G401 (cell line): ENCODE results near the gene SDHAF3. TPM values are rescaled to one million over a fixed set of nuclear protein-coding genes. Genes with fewer than 3 reads are reported as not detected.
A peak's percentile ranks its signal among the peaks of the same experiment; 100 is the strongest.
"Not testable (repeated sequence)": the region's sequence is repeated elsewhere in the genome, so short reads cannot be mapped to it uniquely, and the experiment has no call there.

Source experiments
- DNase-seq: peaks from one replicate; pipeline ENCODE4 v3.0.0-alpha.2; 2015; ENCODE audit warnings: low spot score
- in situ Hi-C: cut with HindIII; loops from 2 replicates; pipeline ENCODE4 v1.10.0; 2016; ENCODE audit warnings: low sequenced_read_pairs, mixed read lengths
- total RNA-seq: library from RNA; depleted of rRNA; stranded (reverse); fragments of >200 nt; shearing (Covaris generic); gene quantifications from 2 replicates; pipeline ENCODE4 v1.2.3, GENCODE V29; 2014; rRNA removed

Gene SDHAF3
- 31.3 and 54.7 TPM in 2 replicates for total RNA-seq

DNA sequence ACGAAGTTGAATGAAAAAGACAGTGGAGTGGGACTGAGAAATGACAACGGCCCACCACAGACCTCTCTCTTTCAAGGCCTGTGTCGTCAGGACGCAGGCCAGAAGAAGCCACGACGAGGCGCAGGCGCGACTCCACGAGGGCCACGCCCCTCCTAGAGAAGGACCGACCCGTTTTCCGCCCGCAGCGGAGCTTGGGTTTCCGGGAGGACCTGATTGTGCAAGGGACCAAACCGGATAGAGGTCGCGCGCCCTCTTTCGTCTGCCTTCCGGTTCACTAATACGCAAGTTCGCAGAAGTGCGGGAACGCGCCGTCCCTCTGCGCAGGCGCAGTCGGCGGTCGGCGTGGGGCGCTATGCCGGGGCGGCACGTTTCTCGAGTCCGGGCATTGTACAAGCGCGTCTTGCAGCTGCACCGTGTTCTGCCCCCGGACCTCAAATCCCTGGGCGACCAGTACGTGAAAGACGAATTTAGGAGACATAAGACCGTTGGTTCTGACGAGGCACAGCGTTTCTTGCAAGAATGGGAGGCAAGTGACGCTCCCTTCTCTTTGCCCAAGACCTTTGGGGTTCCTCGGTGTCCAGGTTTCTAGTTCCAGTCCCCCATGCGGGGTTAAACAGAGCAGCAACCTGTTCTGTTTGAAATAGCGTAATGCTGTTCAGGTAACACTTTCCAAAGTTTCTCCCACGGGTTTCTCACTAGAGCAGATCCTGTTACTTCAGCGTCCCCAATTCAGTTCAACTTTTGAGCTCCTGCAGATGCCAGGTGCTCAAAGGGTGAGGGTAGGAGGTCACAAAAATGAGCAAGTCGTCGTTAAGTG, at the start of gene SDHAF3:
TSS of gene SDHAF3 (plus strand) at position 327 of the 817 bp plus-strand sequence. CDS start at position 353, 26 bp downstream.
- in situ Hi-C loops: no loop called here
- DNase-seq: peak; percentile 90

- DNase-seq, in situ Hi-C loops: not testable (repeated sequence)
Observed at GRCh38 chr7:97072025-97072424, 45.5 kb upstream of the SDHAF3 start.

GRCh38 chr7:97075928-97076327, 41.6 kb upstream of the SDHAF3 start:
- no peak for DNase-seq

DNA sequence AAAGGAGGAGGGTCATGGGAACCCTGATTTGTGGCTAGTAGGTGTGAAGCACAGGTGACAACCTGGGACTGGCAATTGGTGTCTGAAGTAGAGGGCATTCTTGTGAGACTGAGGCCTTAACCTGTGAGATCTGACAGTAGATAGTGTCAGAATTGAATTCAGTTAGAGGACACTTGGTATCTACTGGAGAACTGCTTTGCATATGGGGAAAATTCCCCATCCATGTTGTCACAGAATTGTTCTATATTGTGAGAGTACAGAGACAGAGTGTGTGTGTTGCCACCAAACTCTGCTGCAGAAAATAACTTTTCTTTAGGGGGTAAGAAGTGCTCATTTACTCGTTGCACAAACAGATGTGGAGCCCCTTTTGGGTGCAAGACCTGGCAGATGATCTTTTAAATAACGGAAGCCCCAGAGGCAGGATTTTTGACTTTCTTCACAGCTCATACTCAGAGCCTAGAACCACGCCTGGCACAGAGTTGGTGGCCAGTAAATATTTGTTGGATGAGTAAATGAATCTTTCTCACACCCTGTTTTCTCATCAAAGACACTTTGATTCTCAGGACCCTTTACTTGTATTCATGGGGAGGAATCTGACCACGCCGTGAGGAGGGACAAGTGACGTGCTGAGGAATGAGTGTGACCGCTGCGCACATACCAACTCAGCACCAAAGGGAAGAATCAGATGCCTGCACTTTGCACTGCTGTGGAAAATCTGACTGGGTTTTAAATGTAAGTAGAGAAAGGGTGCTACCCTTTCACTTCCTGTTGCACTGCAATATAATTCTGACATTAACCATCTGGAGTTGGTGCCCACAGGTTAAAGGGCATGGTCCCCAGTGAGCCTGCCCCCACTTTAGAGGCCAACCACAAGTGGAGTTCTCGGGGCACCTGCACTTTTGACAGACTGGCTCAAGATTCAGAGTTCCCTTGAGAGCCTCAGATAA, 39.2 kb upstream of the SDHAF3 start:
- in situ Hi-C loops: no loop called here
- no peak for DNase-seq

More at GRCh38 chr7:97075928-97076327, 41.6 kb upstream of the SDHAF3 start:
- in situ Hi-C loops: no loop called here

- no peak for DNase-seq
Observed at GRCh38 chr7:97079300-97079699, 38.2 kb upstream of the SDHAF3 start.

GRCh38 chr7:97081521-97082300, 35.8 kb upstream of the SDHAF3 start:
- DNase-seq: no peak
- in situ Hi-C loops: no loop called here

More at GRCh38 chr7:97079300-97079699, 38.2 kb upstream of the SDHAF3 start:
- in situ Hi-C loops: no loop called here

DNA sequence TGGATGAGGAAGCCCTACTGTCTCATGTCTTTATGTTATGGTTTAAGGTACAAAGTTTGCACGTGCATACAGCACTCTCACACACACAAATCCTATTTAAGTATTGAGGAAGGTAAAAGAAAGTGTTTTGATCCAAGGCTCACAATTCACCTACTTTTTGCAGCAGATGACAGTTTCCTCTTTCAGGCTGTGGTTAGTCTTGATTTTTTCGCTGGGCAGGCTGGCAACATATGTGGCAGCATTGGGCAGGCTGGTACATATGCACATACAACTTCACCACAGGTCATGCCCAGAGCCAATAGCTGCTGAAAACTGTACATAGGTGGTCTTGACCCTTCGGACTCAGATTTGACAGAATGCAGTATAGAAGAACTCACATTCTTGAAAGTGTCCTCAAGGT, 29.1 kb upstream of the SDHAF3 start:
- in situ Hi-C loops: no loop called here
- no peak for DNase-seq

- DNase-seq: no peak
- in situ Hi-C loops: no loop called here
Observed at GRCh38 chr7:97089771-97090170, 27.7 kb upstream of the SDHAF3 start.

DNA sequence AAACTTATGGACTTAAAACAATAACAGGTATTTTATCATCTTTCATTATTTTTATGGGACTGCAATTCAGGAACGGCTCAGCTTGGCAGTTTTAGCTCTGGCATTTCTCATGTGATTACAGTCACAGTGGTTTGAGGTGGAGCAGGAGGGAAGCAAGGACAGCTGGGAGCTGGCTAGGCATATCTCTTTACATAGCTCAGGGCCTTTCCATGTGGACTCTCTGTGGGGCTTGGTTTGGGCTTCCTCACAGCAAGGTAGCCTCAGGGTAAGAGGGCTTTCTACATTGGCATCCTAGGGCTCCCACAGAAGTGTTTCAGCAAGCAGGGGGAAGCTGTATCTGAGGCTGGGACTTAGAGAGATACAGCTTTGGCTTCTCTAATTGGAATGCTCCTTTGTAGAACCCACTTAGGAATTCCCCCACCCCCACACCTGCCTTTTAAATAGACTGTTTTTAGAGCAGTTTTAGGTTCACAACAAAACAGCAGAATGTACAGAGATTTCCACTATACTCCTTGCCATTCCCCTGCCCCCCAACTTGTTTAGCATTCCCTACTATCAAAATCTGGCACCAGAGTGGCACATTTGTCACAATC, 26.6 kb upstream of the SDHAF3 start:
- in situ Hi-C loops: no loop called here
- no peak for DNase-seq

- in situ Hi-C loops: no loop called here
Observed at GRCh38 chr7:97094284-97094930, 23.1 kb upstream of the SDHAF3 start.

GRCh38 chr7:97096037-97096436, 21.5 kb upstream of the SDHAF3 start:
- DNase-seq: no peak
- in situ Hi-C loops: no loop called here

More at GRCh38 chr7:97094284-97094930, 23.1 kb upstream of the SDHAF3 start:
- DNase-seq: no peak

- in situ Hi-C loops: no loop called here
- DNase-seq: no peak
Observed at GRCh38 chr7:97096661-97097060, 20.8 kb upstream of the SDHAF3 start.

DNA sequence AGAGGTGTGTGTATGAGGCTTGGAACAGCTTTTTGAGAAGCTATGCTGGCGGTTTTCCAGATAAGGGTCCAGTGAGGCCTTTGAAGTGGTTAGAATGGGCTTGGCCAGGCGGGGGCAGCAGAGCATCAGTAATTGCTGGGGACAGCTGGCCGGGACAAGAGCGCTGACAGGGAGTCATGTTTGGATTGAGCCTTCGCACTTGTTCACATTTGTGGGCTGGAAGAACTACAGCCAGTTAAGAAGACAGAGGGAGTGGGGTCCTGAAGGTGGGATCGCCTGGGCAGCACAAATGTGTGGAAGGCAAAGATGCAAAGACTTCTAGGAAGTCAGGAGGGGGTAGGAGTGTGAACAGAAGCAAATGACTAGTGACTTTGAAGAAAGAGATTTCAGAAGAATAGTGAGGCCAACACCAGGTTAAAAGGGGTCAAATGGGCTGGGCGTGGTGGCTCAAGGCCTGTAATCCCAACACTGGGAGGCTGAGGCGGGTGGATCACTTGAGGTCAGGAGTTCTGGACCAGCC, 12.7 kb upstream of the SDHAF3 start:
- in situ Hi-C loops: no loop called here
- DNase-seq: peak; percentile 70

GRCh38 chr7:97107192-97107800, 10.2 kb upstream of the SDHAF3 start:
- no peak for DNase-seq
- in situ Hi-C loops: no loop called here

- in situ Hi-C loops: no loop called here
- peak; percentile 10 for DNase-seq
Observed at GRCh38 chr7:97116308-97116707, 1.2 kb upstream of the SDHAF3 start.

DNA sequence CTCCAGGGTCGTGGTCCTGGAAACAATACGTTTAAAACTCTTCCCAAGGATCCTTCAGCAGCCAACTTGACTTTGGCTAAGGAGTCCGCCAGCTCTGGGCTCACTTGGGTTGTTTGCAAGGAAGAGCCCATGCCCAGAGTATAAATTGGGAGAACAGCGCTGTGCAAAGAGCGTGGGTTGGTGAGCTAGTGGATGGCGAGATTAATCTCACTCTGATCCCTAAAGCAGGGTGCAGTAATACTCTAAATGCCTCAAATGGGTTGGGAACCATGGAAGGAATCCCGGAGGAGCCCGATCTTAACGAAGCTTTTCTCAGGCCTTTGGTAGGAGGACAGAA, 495 bp upstream of the SDHAF3 start:
- in situ Hi-C loops: no loop called here
- no peak for DNase-seq

DNA sequence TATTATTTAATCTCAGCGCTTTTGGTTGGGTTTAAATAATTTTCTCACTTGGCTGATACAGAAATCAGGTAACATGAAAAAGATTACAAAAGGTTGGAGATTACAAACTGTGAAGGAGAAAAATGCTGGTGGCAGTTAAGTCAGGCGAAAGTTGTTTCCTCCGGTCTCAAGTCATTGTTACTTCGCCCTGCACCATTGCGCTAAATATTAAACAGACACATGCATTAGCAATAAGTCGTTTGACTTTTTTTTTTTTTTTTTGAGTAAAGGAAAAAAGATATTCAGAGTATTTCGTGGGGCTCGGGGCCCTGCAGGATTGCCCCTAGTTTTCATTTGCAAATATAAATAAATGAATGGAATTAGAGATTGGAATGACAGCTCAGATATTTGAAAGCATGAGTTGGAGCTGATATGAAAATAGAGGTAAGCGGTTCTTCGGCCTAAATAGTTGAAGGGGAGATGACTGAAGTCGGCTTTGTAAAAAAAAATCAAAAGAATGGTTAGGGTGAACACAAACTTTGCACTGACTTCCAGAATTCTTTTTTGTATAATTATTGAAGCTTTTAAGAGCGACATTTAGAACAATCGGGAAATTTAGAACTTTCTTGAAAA, 914 bp downstream of the SDHAF3 start:
- in situ Hi-C loops: no loop called here

More for the DNA sequence above, 914 bp downstream of the SDHAF3 start:
- DNase-seq: peak; percentile 27
